GM19099 (cell line): ENCODE results near the gene NUDT14.

ENCODE experiments used
- POLR2A ChIP-seq: IDR thresholded peaks from 3 replicates; pipeline ENCODE4 v1.6.1; 2011; ENCODE audit warnings: low read depth; ENCODE audit not compliant: insufficient read length; ENCODE audit errors: extremely low read depth

Gene NUDT14

GRCh38 chr14:105165761-105166485, 15.2 kb downstream of the NUDT14 start:
- TF ChIP-seq POLR2A, result no peak

- TF ChIP-seq POLR2A, result no peak
Observed at GRCh38 chr14:105165134-105165704, 15.9 kb downstream of the NUDT14 start.

- no peak for TF ChIP-seq POLR2A
Observed at GRCh38 chr14:105163040-105163742, 17.9 kb downstream of the NUDT14 start.

DNA sequence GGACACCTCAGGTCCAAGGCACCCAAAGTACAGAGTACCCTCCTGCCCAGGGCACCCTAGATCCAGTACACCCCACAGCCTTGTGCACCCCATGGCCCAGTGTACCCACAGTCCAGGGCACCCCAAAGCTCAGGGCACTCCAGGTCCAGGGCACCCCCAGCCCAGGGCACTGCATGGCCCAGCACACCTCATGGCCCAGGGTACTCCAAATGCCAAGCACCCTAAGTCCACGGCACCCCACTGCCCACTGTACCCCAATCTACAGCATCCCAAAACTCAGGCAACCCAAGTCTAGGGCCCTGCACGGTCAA, 18.5 kb downstream of the NUDT14 start:
- no peak for TF ChIP-seq POLR2A

DNA sequence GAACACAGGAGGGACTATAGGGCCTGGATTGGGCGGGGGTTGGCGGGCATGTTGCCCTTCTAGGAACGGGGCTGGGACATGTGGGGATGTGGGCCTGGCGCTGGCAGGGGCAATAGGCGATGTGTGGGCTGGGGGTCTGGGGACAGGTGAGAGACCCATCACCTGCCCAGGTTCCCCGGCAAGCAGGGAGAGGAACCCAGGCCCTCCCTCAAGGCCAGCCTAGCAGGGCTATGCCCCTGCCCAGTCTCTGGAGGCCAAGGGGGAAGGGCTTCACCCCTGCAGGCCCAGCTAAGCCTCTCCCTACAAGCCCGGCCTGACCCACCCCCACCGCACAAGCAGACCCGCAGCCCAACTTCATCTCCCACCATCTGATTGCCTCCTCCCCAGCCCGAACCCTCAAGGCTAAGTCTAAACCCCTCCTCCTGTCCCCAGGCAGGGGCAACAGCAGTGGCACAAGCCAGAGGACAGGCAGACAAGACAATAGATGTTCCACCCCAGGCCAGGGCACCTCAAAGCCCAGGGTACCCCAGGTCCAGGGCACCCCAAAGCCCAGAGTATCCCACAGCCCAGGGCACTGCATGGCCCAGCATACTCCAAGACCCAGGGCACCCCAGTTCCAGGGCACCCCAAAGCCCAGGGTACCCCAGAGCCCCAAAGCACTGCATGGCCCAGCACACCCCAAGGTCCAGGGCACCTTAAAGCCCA, 19.0 kb downstream of the NUDT14 start:
- TF ChIP-seq POLR2A, result no peak

DNA sequence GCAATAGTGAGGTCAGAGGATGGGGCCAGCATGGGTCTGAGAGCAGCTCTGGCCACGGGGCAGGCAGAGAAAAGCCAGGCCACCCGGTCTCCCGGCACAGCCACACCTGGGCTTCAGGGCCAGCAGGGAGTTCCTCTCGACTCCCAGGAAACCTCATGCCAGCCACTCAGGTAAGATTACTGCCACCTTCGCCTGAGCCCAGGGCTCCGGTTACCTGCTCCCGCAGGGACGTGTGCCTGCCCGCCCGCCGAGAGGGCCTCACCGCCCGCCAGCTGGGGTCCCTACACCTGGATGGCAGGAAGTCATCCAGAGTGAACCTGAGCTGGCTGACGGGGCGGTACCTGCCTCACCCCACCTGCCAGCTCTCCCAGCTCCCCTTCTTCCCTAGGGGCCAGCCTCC, 19.8 kb downstream of the NUDT14 start:
- no peak for TF ChIP-seq POLR2A

DNA sequence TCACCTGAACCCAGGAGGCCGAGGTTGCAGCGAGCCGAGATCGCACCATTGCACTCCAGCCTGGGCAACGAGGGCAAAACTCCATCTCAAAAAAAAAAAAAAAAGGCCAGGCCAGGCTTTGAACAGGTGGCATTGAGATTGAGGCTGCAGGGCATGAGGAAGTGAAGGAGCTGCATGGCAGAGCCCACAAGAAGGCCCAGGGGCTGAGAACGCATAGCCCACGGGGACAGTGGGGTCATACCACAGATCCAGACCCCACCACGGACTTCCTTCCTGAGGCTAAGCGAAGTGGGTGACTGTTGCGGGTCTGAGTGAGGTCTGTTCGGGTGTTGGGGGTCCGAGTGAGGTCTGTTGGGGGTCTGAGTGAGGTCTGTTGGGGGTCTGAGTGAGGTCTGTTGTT, 20.3 kb downstream of the NUDT14 start:
- no peak for TF ChIP-seq POLR2A

DNA sequence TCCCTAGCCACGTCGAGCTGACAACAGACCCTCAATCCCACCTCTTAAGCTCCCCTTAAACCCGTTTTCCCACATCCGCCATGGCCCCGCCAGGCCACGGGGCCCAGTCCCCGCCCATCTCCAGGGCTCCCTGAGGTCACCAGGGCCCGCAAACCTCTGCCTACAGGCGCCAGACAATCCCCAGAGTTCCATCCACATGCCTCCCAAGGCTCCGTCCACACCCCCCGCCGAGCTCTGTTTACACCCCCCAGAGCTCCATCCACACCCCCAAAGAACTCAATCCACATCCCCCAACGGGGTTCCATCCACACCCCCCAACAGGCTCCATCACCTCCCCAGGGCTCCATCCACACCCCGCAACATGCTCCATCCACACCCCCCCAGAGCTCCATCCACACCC, 21.8 kb downstream of the NUDT14 start:
- no peak for TF ChIP-seq POLR2A

GRCh38 chr14:105158794-105159193, 22.3 kb downstream of the NUDT14 start:
- TF ChIP-seq POLR2A, result no peak

DNA sequence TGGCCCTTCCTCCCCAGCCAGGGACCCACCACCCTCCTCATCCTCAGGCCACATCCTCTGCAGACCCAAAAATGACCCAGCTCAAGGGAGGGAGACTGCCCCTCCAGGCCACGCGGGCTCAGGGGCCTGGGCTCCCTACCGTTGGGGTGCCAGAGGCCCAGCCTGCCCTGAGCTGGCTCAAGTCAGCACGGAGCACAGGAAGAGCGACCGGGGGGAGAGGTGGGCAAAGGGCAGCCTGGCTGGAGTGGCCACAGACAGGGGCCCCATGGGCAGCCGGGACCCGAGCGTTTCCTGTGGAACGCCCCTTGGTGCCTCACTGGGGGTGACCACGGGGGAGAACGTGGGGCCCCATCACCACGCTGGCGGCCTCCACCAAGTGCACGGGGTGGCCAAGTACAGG, 23.2 kb downstream of the NUDT14 start:
- no peak for TF ChIP-seq POLR2A

DNA sequence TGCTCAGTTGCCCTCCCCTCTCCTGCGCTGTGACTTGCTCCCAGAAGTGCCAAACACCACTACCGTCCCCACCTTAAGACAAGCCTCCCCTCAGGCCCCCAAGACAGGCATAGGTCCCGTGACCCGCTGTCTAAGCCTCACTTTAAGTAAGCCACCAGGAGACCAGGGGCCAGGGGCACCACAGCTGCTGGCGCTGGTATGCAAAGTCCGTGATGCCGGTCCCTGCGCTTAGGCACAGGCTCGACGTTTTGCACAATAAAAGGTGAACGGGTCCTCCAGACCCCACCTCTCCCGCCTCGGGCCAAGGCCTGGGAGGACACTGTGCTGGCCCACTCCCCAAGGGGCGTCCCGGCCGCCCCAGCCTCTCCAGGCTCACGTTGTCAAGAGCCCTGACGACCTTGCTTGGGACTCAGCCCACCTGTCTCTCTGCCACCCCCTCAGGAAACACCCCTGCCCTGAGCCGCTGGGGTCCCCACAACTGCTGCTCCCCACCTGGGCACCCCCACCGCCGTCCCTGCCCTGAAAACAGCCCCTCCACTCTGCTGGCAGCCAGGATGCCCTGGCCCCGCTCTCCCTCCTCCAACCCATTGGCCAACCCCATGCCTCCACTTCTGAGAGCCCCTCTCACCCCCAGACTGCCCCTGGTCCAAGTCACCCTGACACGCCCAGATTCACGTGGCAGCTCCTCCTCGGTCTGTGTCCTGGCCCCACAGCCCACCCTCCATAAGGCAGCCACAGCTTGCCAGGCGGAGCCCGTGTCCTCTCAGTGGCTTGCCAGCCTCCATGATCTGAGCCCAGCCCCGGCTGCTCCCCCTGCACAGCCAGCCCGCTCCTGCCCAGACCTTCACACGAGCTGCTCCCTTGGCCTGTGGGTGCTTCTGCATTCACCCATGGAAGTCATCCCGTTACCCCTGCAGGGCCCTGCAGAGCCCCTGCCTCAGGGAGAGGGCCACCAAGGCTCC, 24.4 kb downstream of the NUDT14 start:
- TF ChIP-seq POLR2A, result no peak

DNA sequence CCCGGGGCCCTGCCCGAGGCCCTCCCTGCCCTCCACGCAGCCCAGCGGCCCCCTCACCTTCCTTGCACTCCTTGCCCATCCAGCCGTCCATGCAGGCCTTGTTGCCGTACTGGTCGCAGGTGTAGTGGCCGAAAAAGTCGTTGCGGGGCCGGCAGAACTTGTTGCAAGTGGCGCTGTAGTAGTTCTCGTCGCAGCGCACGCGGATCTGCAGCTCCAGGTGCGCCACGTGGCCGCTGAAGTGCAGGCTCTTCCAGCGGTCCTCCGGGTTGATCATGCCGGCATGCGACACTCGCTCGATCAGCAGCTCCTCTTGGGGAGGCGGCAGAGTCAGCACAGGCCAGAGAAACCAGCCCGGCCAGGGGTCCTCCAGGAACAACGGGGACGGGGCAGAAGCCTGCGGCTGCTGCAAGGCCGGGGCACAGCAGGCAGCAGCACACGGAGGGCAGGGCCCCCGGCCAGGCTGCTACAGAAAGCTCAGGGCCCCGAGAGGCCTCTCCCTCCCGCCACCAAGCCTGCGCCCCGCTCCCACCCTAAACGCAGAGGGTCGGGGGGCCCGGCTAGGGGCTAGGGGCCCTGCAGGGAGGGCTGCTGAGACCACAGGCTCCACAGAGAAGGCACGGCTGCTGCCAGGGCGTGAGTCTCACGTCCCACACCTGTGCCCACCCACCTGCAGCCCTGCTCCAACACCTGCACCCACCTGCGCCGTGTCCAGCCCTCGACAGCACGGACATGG, 25.3 kb downstream of the NUDT14 start:
- no peak for TF ChIP-seq POLR2A

GRCh38 chr14:105155071-105155651, 26.0 kb downstream of the NUDT14 start:
- no peak for TF ChIP-seq POLR2A

- no peak for TF ChIP-seq POLR2A
Observed at GRCh38 chr14:105154476-105154871, 26.6 kb downstream of the NUDT14 start.

- no peak for TF ChIP-seq POLR2A
Observed at GRCh38 chr14:105153739-105154475, 27.2 kb downstream of the NUDT14 start.
